ENCODE data around the gene EIF1. TPM values are rescaled to one million over a fixed set of nuclear protein-coding genes. Genes with fewer than 3 reads are reported as not detected.
A peak's percentile ranks its signal among the peaks of the same experiment; 100 is the strongest.
"Not testable (repeated sequence)": the region's sequence is repeated elsewhere in the genome, so short reads cannot be mapped to it uniquely, and the experiment has no call there.

Gene EIF1
- total RNA-seq, 1 experiment from 2014 or later, result 356 TPM

GRCh38 chr17:41695134-41695661 is 6.5 kb downstream of the EIF1 start:
- no peak for DNase-seq (ENCODE audit: extremely low read depth, low read depth)

DNA sequence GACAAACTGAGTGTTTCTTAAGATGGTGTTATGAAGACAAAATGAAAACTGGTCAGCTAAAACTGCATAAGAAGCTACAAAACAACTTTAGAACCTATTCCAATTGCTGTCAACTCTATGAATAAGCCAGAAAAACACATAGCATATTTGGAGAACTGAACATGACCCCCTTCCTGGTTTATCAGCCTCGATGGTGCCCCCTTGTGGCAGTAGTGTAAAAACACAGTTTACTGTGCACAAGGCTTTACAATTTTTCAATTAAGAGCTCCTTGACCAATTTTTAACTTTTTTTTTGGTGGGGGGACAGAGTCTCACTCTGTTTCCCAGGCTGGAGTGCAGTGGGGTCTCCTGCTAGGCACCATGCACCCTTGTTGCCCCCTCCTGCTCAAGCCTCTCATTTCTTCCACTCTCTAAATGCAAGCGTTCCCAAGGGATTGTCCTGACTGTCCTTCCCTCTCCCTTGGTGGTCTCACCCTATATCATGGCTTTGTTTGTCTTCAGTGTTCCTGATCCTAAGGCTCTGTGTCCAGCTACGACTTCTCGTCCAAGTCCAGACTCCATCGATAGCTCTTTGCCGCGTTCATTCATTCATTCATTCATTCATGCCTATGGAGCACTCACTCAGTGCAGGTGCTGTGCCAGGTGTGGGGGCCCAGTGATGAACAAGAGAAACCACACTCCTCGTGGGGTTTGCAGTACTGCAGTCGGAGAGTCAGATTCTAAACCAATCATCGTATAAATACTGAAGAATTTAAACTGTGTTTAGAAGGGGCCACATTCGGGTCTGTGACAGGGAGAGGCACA is 7.5 kb downstream of the EIF1 start:
- DNase-seq (ENCODE audit: extremely low read depth, low read depth), result peak; percentile 85

DNA sequence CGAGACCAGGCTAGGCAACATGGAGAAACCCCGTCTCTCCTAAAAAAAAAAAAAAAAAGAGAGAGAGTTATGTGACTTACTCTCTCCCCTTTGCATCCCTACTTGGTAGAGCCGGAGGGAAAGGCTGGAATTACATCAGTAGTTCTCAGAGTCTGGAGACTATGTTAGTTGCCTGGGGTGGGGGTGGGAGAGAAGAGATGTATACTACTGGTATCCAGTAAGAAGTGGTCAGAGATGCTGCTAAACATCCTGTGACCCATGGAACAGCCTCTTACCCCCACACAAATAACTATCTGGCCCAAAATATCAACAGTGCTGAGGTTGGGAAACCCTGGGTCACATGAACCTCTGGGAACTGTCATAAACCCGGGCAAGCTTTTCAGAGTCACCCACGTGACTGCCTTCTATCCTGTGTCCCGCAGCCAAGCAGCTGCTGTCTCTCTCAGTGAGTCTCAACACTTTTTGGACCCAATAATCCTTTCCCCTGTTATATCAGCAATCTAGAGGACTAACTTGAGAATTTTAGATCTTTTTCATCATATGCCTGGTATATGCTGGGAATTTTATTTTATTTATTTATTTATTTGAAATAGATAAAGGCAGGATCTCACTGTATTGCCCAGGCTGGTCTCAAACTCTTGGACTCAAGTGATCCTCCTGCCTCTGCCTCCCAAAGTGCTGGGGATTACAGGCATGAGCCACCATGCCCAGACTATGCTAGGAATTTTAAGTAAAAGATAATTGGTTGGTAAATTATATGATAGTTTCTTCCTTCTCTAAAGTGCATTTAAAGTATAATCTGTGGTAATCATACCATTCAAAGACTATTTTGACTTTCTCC is 8.7 kb downstream of the EIF1 start:
- no peak for DNase-seq (ENCODE audit: extremely low read depth, low read depth)

DNA sequence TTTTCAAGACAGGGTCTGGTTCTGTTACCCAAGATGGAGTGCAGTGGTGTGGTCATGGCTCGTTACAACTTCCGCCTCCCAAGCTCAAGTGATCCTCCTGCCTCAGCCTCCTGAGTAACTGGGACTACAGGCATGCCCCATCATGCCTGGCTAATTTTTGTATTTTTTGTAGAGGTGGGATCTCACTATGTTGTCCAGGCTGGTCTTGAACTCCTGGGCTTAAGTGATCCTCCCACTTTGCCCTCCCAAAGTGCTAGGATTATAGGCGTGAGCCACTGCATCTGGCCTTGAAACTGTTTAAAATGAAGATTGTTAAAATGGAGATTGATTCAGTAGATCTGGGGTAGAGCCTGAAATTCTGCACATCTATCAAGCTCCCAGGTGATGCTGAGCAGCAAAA is 12.2 kb downstream of the EIF1 start:
- DNase-seq (ENCODE audit: extremely low read depth, low read depth), result not testable (repeated sequence)

GRCh38 chr17:41702712-41703111 is 14.0 kb downstream of the EIF1 start:
- DNase-seq (ENCODE audit: extremely low read depth, low read depth), result no peak

GRCh38 chr17:41705271-41705991 is 16.7 kb downstream of the EIF1 start:
- no peak for DNase-seq (ENCODE audit: extremely low read depth, low read depth)

GRCh38 chr17:41707803-41708669 is 19.4 kb downstream of the EIF1 start:
- no peak for DNase-seq (ENCODE audit: extremely low read depth, low read depth)

DNA sequence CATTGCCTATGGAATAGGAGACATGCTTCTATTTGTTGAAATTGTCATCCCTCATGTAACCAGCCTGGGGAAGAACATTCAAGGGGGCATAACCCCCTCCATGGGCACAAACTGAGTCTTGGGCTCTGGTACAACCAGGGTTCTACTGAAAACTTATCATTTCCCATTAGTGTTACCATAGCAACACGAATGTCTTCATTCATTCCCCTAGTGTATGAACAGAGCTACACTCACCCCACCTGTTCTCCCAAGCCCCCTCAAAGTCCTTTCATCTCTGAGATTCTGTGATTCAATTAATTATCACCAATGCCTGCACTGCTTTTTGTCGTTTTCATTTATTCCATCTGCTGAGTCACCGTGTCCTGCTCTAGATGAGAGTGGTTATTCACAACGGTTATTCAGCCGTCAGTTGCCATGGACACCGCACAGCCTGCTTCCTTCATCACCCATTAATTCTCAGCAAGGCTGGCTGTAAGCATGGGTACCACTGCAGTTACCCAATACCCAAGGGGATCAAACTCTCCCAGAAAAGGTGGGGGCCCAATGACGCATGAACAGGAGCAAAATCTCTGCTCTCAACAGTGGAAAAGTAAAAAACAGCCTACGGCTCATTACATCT is 21.9 kb downstream of the EIF1 start:
- DNase-seq (ENCODE audit: extremely low read depth, low read depth), result no peak

DNA sequence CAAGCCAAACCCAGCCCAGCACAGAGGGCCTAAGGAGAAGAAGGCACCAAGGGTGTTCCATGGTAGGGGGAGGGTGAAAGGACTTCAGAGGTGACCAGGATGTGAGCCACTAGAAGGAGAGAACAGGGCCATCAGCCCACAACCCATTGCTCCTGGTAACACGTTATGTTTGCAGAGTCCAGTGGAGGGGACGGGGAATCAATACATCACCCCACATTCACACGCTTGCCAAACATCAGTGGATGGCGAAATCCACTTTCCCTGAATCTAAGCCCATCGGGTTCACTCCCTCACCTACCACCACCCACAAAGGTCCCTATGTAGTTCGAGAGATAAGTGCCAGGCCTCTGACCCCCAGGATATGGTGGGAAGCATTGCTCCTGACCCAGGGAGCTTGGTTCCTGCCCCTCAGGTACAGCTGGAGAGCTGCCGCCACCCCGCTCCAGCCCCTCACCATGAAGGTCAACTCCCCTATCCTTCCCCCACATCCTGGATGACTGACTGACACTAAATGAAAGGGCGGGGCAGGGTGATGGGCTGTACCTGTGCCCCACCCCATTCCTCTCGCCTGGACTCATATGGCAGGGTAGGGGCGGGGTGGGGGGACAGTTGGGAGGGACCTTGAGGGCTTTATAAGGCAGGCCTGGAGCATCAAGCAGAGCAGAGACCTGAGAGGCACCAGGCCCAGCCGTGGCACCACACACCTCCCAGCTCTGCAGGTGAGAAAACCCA is 23.1 kb downstream of the EIF1 start, which contains the start of gene GAST:
TSS of gene GAST (plus strand) at position 663 of the 732 bp plus-strand sequence. CDS start 3,106 bp downstream, outside the sequence.
- no peak for DNase-seq (ENCODE audit: extremely low read depth, low read depth)

GRCh38 chr17:41717408-41718286 is 29.0 kb downstream of the EIF1 start:
- no peak for DNase-seq (ENCODE audit: extremely low read depth, low read depth)

DNA sequence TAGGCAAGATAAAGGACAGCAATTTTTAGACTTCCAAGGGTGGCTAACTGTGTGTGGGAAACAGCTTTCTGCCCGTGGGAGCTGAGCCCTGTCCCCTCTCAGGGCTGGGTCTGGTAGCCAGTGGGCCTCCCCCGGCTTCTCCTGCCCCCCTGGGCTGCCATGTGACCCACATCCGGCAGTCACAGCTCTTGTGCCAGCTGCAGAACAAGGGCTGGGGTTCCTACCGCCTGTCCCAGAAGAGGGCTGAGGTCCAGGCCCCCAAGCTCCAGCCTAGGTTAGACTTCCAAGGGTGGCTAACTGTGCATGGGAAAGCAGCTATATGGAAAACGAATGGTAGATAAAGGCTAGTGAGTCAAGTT is 29.6 kb downstream of the EIF1 start:
- DNase-seq (ENCODE audit: extremely low read depth, low read depth), result no peak

GRCh38 chr17:41722231-41722630 is 33.5 kb downstream of the EIF1 start:
- no peak for DNase-seq (ENCODE audit: extremely low read depth, low read depth)

GRCh38 chr17:41723801-41724475 is 35.3 kb downstream of the EIF1 start:
- DNase-seq (ENCODE audit: extremely low read depth, low read depth), result no peak

DNA sequence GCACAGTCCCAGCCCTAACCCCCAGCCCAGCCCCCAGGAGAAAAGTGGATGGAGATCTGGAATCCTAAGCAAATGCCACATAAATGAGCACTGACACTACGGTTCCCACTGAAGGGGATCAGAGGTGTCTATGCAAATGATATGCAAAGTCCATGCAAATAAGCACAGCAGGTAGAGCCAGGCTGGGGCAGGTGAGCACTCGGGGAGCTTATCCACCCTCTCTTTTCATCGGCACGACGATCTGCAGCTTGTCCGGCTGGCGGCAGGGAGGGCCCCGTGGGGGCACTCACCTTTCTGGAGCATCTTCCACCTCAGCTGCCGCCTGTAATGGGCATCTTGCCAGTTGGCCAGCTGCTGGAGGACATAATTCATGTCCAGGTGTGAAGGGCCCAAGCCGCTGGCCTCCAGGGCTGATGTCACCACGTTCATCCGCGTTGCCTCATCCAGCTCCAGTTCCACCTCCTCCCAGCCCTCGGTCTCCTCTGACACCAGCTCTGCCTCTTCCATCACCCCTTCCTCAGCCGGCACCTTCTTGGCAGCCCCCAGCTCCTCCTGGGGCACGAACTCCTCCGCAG is 35.9 kb downstream of the EIF1 start:
- DNase-seq (ENCODE audit: extremely low read depth, low read depth), result no peak

DNA sequence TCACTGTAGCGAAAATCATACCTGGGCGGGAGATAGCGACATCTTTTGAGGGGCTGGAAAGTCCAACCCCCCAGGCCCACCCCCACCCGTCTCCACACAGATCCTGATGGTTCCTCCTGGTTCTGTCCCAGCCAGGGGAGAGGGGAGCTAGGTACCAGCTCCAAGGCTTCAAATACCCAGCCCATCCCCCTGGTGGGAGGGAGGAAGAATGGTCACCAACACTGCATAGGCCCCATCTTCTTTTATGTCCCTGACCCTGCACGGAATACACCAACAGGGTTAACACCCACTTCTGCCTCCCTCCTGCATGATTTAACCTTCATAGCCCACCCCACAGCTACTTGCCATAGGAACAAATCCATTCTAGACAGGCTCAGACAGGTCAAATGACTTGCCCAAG is 36.4 kb downstream of the EIF1 start:
- no peak for DNase-seq (ENCODE audit: extremely low read depth, low read depth)

DNA sequence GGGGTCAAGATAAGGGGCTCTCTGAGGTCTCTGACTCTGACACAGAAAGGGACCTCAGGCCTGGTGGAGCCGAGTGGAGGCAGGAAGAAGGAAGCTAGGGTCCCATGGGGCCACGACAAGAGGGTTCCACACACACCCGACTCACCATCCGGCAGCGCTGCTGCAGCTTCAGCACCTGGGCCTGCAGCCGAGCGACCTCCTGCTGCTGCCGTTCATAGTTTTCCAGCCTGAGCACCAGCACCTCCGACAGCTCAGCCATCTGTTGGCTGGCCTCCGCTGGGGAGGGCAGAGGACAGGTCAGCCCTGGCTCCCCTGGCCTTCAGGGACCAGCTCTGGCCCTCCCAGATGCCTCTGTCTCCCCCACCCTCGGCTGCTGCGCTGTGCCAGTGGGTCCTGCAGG is 39.4 kb downstream of the EIF1 start:
- no peak for DNase-seq (ENCODE audit: extremely low read depth, low read depth)

GRCh38 chr17:41730479-41730878 is 41.8 kb downstream of the EIF1 start:
- no peak for DNase-seq (ENCODE audit: extremely low read depth, low read depth)
